OCI-LY3 (cell line): ENCODE data around the gene ZNF558.

ENCODE experiments used
- CTCF ChIP-seq: fragments of 200-600, 300-600 bp; sonication (generic); IDR thresholded peaks from 2 replicates; pipeline ENCODE4 v1.5.1; 2014; ENCODE audit warnings: antibody characterized with exemption, low read length, low read depth
- EZH2phosphoT487 ChIP-seq: fragments of 200-600 bp; shearing (Covaris generic); IDR thresholded peaks from 2 replicates; pipeline ENCODE4 v1.6.1; 2018; ENCODE audit warnings: antibody characterized with exemption, mixed run types, low read depth

- TF ChIP-seq CTCF: no peak
- TF ChIP-seq EZH2phosphoT487: no peak
Measured at GRCh38 chr19:8820234-8820633, 11.9 kb downstream of the ZNF558 start.
